Measurements from ENCODE around the gene DEFB114. TPM values are rescaled to one million over a fixed set of nuclear protein-coding genes. Genes with fewer than 3 reads are reported as not detected.

The DEFB114 gene
- total RNA-seq, 1 donor from 2014 or later = not detected

DNA sequence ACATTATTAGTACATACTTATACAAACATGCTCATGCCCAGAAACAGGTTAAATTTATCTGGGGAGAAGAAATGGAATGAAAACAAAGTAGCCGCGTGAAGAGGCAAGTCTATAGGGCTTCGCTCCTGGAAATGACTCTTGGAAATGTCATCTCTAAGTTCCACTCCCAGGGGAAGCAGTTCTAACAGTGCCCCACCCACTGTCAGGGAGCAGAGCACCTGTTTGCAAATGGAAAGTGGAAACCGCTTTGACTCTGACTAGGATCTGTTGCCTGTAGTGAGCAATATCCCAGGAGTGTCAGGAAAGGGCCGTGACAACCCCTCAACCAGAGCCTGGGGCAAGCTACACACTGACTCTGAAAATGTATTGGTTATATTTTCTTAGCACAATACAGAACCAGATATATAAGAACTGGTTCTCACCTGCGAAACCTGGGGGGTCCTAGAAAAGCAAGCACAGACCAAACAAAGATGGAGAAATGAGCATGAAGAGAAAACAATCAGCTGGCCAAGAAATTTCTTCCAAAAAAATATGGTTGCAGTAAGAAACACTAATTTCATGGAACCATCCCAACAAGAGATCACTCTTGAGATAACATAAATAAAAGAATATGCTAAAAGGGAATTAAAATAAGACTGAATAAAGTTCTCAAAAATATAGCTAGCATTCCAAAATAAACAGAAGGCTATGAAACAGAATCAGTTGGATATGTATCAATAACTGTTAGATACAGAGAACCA is 50.2 kb downstream of the DEFB114 start:
- DNase-seq (ENCODE audit: low spot score in 2 of 2) = no peak
- no peaks in the 10 kb centered on the region for H3K36me3 ChIP-seq
- intact Hi-C loops (cut with DNase I) = no loop called here
- H3K4me1 ChIP-seq = no peaks in the 10 kb centered on the region
- TF ChIP-seq, protein P1, sequence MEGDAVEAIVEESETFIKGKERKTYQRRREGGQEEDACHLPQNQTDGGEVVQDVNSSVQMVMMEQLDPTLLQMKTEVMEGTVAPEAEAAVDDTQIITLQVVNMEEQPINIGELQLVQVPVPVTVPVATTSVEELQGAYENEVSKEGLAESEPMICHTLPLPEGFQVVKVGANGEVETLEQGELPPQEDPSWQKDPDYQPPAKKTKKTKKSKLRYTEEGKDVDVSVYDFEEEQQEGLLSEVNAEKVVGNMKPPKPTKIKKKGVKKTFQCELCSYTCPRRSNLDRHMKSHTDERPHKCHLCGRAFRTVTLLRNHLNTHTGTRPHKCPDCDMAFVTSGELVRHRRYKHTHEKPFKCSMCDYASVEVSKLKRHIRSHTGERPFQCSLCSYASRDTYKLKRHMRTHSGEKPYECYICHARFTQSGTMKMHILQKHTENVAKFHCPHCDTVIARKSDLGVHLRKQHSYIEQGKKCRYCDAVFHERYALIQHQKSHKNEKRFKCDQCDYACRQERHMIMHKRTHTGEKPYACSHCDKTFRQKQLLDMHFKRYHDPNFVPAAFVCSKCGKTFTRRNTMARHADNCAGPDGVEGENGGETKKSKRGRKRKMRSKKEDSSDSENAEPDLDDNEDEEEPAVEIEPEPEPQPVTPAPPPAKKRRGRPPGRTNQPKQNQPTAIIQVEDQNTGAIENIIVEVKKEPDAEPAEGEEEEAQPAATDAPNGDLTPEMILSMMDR (IDR thresholded peaks at IDR 0.05) = no peak
- no peaks in the 10 kb centered on the region for H3K27me3 ChIP-seq
- H3K27ac ChIP-seq = no peak overlapping the region
- H3K9me3 ChIP-seq = no peaks in the 10 kb centered on the region
- no peak overlapping the region for H3K4me3 ChIP-seq

DNA sequence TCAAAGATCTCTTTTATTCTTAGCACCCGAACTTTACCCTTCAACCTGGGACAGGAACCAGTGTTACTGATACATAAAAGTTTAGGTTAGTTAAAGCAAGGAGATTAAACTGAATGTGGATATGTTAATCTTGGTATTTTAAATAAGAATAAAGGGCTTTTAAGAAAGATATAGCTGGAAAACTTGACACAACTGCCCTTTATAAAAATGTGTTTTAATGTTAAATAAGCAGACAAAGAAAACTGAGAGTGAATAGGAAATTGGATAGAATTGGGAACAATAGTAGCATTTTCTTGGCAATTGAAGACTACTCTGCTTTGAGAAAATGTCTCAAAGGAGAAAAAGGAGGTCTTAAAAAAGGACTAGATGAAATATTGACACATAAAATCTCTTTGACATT is 51.8 kb downstream of the DEFB114 start:
- intact Hi-C loops (cut with DNase I) = no loop called here
- no peaks in the 10 kb centered on the region for H3K36me3 ChIP-seq
- TF ChIP-seq, protein P1 (IDR thresholded peaks at IDR 0.05) = no peak
- no peak for DNase-seq (ENCODE audit: low spot score in 2 of 2)
- H3K4me1 ChIP-seq = no peaks in the 10 kb centered on the region
- no peaks in the 10 kb centered on the region for H3K27me3 ChIP-seq
- no peaks in the 10 kb centered on the region for H3K9me3 ChIP-seq
- no peak overlapping the region for H3K27ac ChIP-seq
- H3K4me3 ChIP-seq = no peak overlapping the region

DNA sequence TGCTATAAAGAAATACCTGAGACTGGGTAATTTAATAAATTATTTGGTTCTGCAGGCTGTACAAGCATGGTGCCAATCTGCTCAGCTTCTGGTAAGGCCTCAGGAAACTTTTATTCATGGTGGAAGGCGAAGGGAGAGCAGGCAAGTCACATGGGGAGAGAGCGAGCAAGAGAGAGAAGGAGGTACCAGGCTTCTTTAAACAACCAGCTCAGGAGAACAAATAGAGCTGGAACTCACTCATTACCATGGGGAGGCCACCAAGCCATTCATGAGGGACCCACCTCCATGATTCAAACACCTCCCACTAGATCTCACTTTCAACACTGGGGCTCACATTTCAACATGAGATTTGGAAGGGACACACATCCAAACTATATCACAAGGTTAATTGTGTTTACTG is 52.7 kb downstream of the DEFB114 start:
- intact Hi-C loops (cut with DNase I) = no loop called here
- H3K4me1 ChIP-seq = no peaks in the 10 kb centered on the region
- no peaks in the 10 kb centered on the region for H3K9me3 ChIP-seq
- TF ChIP-seq, protein P1 (IDR thresholded peaks at IDR 0.05) = no peak
- no peak for DNase-seq (ENCODE audit: low spot score in 2 of 2)
- no peak overlapping the region for H3K4me3 ChIP-seq
- H3K27ac ChIP-seq = no peak overlapping the region
- H3K36me3 ChIP-seq = no peaks in the 10 kb centered on the region
- H3K27me3 ChIP-seq = no peaks in the 10 kb centered on the region

Other genes with a start within 250 kb of the DEFB114 start
- gene CRISP3, start 219.8 kb downstream of the DEFB114 start, total RNA-seq = not detected
- not detected for gene PGK2, start 176.9 kb downstream of the DEFB114 start, total RNA-seq
- not detected for gene CRISP1, start 97.6 kb downstream of the DEFB114 start, total RNA-seq
- not detected for gene DEFB113, start 5.5 kb upstream of the DEFB114 start, total RNA-seq
- not detected for gene DEFB110, start 57.8 kb upstream of the DEFB114 start, total RNA-seq
- not detected for gene DEFB112, start 85.8 kb upstream of the DEFB114 start, total RNA-seq